ENCODE results near the gene MORN4. TPM values are rescaled to one million over a fixed set of nuclear protein-coding genes. Genes with fewer than 3 reads are reported as not detected.

The MORN4 gene
- total and polyA plus RNA-seq, 2 of the 13 experiments (the other 11 are each of a cell fraction or from before 2014, with no cell fraction given) = 3.4 to 9.1 TPM

GRCh38 chr10:97608991-97609561 lies 24.2 kb downstream of the MORN4 start (continued):
- TF ChIP-seq EP300 (IDR thresholded peaks at IDR 0.05; ENCODE audit: low read depth in 2 of 2, low read length in 2 of 2) = no peak
- no peak for TF ChIP-seq EP300 (CRISPR knock-in tag; IDR thresholded peaks at IDR 0.05; ENCODE audit: borderline replicate concordance)
- no peak for TF ChIP-seq NFIC (IDR thresholded peaks at IDR 0.05; ENCODE audit: low read length)
- no peak for TF ChIP-seq GABPB1 (CRISPR knock-in tag; IDR thresholded peaks at IDR 0.05)
- TF ChIP-seq ARID5B (CRISPR knock-in tag; IDR thresholded peaks at IDR 0.05) = no peak
- no peak for TF ChIP-seq CENPT (CRISPR knock-in tag; IDR thresholded peaks at IDR 0.05; ENCODE audit: low read depth)
- no peak for TF ChIP-seq FOXO4 (CRISPR knock-in tag; conservative IDR thresholded peaks at IDR 0.05)

Measured in HepG2 (cell line).